ENCODE results near the gene RNF212. TPM values are rescaled to one million over a fixed set of nuclear protein-coding genes. Genes with fewer than 3 reads are reported as not detected.

RNF212 gene
- total RNA-seq, 1 donor from 2014 or later, result 11.2 TPM

DNA sequence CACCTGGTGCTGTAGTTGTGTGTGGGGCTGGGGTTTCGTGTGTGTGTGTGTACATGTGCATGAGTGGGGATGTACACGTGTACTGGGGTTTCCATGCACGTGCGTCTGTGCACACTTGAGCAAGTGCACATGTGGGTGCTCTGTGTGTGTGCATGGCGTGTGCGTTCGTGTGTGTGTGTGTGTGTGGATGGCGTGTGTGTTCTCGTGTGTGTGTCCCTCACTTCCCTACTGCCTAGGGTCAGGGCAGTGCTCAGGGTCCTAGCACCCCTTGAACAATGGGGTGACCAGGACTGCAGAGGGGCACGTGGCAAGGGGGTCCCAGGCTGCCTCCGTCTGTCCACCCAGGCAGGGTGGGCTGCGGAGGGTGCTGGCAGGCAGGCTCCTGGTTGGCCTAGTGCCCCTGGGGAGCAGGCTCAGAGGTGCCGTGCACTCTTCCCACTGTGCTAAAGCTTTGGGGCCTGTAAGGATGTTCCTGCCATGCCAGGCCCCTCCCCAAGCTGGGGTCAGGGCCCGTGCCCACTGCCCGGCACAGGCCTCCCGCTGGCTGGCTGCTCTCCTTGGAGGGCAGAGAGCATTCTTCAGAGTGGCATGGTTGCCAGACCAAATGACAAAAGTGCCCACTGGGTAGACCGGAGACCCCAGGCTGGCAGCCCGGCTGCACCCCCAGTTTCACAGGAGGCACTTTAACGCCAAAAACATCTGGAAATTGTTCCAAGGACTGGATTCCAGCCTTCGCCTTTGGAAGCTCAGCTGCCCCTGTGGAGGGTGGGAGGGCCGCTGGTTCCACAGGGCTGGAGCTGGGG is 72.8 kb downstream of the RNF212 start:
- no peak for DNase-seq (ENCODE audit: low spot score, unreplicated experiment)
- H3K9me3 Mint-ChIP-seq (ENCODE audit: low read depth), result no peaks in the 10 kb centered on the region
- no peaks in the 10 kb centered on the region for H3K36me3 Mint-ChIP-seq (ENCODE audit: insufficient read depth)
- H3K27ac Mint-ChIP-seq, result no peak overlapping the region
- peaks cover 3% of the 10 kb centered on the region for H3K27me3 Mint-ChIP-seq
- H3K4me1 Mint-ChIP-seq (ENCODE audit: low read depth), result peaks cover 20% of the 10 kb centered on the region
- H3K4me3 Mint-ChIP-seq (ENCODE audit: low read depth), result no peak overlapping the region
- TF ChIP-seq, protein P1, sequence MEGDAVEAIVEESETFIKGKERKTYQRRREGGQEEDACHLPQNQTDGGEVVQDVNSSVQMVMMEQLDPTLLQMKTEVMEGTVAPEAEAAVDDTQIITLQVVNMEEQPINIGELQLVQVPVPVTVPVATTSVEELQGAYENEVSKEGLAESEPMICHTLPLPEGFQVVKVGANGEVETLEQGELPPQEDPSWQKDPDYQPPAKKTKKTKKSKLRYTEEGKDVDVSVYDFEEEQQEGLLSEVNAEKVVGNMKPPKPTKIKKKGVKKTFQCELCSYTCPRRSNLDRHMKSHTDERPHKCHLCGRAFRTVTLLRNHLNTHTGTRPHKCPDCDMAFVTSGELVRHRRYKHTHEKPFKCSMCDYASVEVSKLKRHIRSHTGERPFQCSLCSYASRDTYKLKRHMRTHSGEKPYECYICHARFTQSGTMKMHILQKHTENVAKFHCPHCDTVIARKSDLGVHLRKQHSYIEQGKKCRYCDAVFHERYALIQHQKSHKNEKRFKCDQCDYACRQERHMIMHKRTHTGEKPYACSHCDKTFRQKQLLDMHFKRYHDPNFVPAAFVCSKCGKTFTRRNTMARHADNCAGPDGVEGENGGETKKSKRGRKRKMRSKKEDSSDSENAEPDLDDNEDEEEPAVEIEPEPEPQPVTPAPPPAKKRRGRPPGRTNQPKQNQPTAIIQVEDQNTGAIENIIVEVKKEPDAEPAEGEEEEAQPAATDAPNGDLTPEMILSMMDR (IDR thresholded peaks at IDR 0.05; ENCODE audit: unreplicated experiment), result no peak

DNA sequence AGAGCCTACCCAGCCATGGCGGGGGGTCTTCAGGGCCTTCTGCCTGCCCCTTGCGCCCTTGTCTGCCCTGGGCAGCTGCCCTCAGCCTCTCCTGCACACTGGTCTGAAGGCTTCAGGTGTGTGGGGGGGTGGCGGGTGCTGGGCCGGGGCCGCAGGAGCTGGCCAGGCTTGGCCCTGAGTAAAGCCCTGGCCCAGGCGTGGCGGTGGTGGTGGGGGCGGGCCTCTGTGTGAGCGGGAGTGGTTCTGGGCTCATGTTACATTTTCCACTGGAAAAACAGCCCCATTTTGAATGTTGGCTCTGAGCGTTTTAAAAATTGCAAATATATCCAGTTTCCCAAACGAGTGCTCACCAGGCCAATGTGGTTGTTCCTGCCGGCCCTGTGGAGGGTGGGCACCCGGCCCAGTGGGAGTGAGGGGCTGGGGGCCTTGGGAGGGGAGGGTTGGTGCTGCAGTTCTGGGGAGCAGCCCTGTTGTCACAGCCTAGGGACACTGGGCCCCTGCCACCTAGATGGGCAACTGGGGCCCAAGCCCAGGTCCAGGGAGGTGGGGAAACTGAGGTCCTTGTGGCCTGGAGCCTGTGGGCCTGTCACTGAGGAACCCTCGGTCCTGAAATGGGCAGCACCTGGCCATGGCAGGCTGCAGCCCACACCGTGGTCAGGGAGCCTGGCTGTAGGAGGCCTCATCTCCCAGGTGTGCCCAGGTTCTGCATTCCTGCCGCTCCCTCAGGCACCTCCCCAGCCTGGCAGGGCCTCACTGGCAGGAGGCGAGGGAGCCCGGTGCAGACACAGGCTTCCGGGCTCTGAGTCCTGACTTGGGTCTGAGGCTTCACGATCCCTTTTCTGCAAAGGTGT is 73.6 kb downstream of the RNF212 start:
- Mint-ChIP-seq H3K27me3 (no peaks in the 10 kb centered on the region), H3K36me3 (ENCODE audit: insufficient read depth) (no peaks in the 10 kb centered on the region), H3K4me1 (ENCODE audit: low read depth) (peaks cover 20% of the 10 kb centered on the region), H3K9me3 (ENCODE audit: low read depth) (no peaks in the 10 kb centered on the region), H3K4me3 (ENCODE audit: low read depth) (no peak overlapping the region), H3K27ac (no peak overlapping the region)
- TF ChIP-seq, protein P1 (IDR thresholded peaks at IDR 0.05; ENCODE audit: unreplicated experiment), result no peak
- no peak for DNase-seq (ENCODE audit: low spot score, unreplicated experiment)

DNA sequence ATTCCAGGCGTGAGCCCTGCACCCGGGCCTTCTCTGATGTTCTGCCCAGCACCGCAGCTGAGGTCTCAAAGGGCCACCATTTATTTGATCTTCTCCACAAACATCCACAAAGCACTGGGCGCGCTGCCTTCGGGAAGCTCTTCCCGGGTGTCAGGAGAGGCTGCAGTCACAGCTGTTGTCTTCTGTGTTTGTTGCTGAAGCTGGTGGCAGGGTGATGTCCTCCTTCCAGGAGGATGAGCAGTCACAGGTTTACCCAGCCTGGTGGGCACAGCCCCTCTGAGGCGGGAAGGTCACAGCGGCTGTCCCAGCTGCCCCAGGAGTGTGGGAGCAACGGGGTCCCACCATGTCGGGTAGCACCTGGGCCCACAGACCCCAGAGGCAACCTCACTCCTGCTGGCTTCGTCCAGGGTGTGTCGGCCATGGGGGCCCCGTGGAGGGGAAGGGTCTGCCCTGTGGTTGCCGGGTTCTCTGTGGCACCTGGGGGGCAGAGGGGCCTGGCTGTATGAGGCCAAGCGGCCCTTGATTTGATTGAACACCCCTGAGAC is 74.3 kb downstream of the RNF212 start:
- Mint-ChIP-seq H3K27me3 (no peaks in the 10 kb centered on the region), H3K4me1 (ENCODE audit: low read depth) (peaks cover 20% of the 10 kb centered on the region), H3K27ac (no peak overlapping the region), H3K4me3 (ENCODE audit: low read depth) (no peak overlapping the region), H3K36me3 (ENCODE audit: insufficient read depth) (no peaks in the 10 kb centered on the region), H3K9me3 (ENCODE audit: low read depth) (no peaks in the 10 kb centered on the region)
- DNase-seq (ENCODE audit: low spot score, unreplicated experiment), result no peak
- TF ChIP-seq, protein P1 (IDR thresholded peaks at IDR 0.05; ENCODE audit: unreplicated experiment), result no peak

DNA sequence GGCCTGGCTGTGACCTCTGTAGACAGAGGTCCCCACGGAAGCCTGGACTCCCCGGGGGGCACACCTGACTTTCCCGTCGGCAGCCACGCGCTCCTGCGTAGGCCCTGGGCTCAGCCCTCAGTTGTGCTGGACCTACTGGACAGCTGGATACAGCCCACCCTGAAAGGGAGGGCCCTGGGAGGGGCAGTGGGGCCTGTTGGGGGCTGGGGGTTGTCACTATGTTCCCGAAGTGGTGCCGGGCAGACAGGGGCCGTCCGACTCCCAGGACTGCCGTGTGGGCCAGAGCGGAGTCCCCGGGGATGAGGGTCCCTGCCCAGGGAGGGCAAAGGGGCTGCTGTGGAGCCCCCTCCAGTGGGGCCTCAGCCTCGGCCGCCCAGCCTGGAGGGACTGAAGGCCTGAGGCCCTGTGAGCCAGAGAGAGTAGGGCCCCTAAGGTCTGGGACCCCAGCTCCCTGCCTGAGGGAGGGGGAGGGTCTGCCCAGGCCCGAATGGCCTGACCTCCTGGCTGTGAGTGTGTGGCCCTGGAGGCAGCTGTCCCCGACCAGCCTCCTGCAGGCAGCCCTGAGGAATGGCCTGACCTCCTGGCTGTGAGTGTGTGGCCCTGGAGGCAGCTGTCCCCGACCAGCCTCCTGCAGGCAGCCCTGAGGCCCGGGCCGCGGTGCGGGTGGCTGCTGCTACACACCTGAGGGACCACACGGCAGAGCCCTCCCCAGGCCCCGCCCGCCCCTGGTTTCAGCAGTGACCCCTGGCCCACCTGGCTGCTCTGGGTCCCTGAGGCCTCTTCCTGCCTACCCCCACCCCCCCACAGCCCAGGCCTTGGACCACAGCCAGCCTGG is 76.2 kb downstream of the RNF212 start:
- H3K36me3 Mint-ChIP-seq (ENCODE audit: insufficient read depth), result no peaks in the 10 kb centered on the region
- peaks cover 15% of the 10 kb centered on the region for H3K4me1 Mint-ChIP-seq (ENCODE audit: low read depth)
- no peak overlapping the region for H3K27ac Mint-ChIP-seq
- TF ChIP-seq, protein P1 (IDR thresholded peaks at IDR 0.05; ENCODE audit: unreplicated experiment), result no peak
- H3K9me3 Mint-ChIP-seq (ENCODE audit: low read depth), result no peaks in the 10 kb centered on the region
- H3K27me3 Mint-ChIP-seq, result no peaks in the 10 kb centered on the region
- H3K4me3 Mint-ChIP-seq (ENCODE audit: low read depth), result no peak overlapping the region
- no peak for DNase-seq (ENCODE audit: low spot score, unreplicated experiment)

Measured in progenitor cell of endocrine pancreas (in vitro differentiated cells).